Upper lobe of left lung (tissue), 6 donors: ENCODE measurements around the gene MORC1. TPM values are rescaled to one million over a fixed set of nuclear protein-coding genes. Genes with fewer than 3 reads are reported as not detected.

Experiments used
- ATAC-seq, 2 donors: fragments of 200-7000 bp; cut with Tn5 transposase; one replicate each; pipeline ENCODE4 v1.9.1; 2022; ENCODE audit warnings: mild to moderate bottlenecking in 2 of 2, moderate library complexity in 2 of 2; ENCODE audit not compliant: low FRiP score in 2 of 2
- DNase-seq, 2 donors: peaks; one replicate each; pipeline ENCODE4 v3.0.0-alpha.2; 2019 to 2020
- H3K27ac ChIP-seq, 4 donors: fragments of 200-600 bp; sonication (generic); one replicate each; pipeline ENCODE4 v1.5.1; 2016 to 2019
- H3K27me3 ChIP-seq, 4 donors: fragments of 200-600 bp; sonication (generic); one replicate each; pipeline ENCODE4 v1.5.1; 2017 to 2019
- H3K36me3 ChIP-seq, 4 donors: fragments of 200-600 bp; sonication (generic); one replicate each; pipeline ENCODE4 v1.5.1; 2016 to 2019
- H3K4me1 ChIP-seq, 4 donors: fragments of 200-600 bp; sonication (generic); one replicate each; pipeline ENCODE4 v1.5.1; 2018 to 2019
- H3K4me3 ChIP-seq, 4 donors: fragments of 200-600 bp; sonication (generic); one replicate each; pipeline ENCODE4 v1.5.1; 2017 to 2019; ENCODE audit warnings: mild to moderate bottlenecking in 2 of 4, moderate library complexity in 1 of 4
- H3K9me3 ChIP-seq, 4 donors: fragments of 200-600 bp; sonication (generic); one replicate each; pipeline ENCODE4 v1.5.1; 2018 to 2019
- CTCF ChIP-seq, 6 experiments: fragments of 450-650 bp in 4 of 6; fragments of 200-600 bp in 2 of 6; sonication (generic) in 2 of 6; IDR thresholded peaks; one replicate each; pipeline ENCODE4 v1.5.1; 2016 to 2019; ENCODE audit warnings: antibody characterized with exemption in 6 of 6
- EP300 ChIP-seq, 4 donors: sonication (generic); formaldehyde crosslinking; IDR thresholded peaks; one replicate each; pipeline ENCODE4 v1.5.1; 2017; ENCODE audit warnings: antibody characterized with exemption in 4 of 4, control low read depth in 2 of 4
- POLR2A ChIP-seq, 4 donors: fragments of 450-650 bp; IDR thresholded peaks; one replicate each; pipeline ENCODE4 v1.5.1; 2016 to 2017; ENCODE audit warnings: antibody characterized with exemption in 4 of 4, mild to moderate bottlenecking in 2 of 4
- POLR2AphosphoS5 ChIP-seq, 2 donors: sonication (generic); formaldehyde crosslinking; IDR thresholded peaks; one replicate each; pipeline ENCODE4 v1.5.1; 2017; ENCODE audit warnings: antibody characterized with exemption in 2 of 2
- WGBS, 2 donors: methylation state at CpG; one replicate each; pipeline ENCODE4 v1.1.5; 2017 to 2018; 5-methylcytosine and 5-hydroxymethylcytosine counted together
- total RNA-seq, 6 donors: library from RNA; depleted of rRNA in 4 of 6; stranded (reverse); fragments of >200 nt in 4 of 6; gene quantifications; one replicate each; pipeline versions ENCODE4 v1.1.0 to v1.2.1, GENCODE V29; 2016 to 2021
- donor health status: DM: no; HTN: no; CAD: no; lungs with moderate emphysema.
- donor health status: DM: no; HTN: yes; CAD: no; lungs with severe emphysema.

MORC1 gene
- total RNA-seq, 6 donors from 2014 or later, result 0.15 TPM; not detected in 5

DNA sequence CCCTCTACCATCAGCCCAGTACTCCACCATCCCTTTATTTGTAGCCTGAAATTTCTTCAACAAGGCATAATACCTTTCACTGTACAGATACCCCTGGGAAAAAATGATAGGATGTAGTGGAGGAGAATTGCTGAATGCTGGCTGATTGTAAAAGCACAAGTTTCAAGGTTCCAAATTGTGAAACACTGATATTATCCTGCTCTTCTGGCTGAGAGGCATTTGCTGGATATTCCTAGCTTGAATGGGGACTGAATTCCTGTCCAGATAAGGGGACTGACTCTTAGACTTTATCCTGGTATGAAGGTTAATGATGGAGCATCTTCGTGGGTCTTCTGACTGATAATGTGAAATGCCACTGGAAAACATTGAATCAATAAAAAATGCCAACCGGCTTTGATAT lies 9.6 kb upstream of the MORC1 start:
- Histone ChIP-seq H3K36me3 (no peaks in the 10 kb centered on the region), H3K27ac (no peak overlapping the region), H3K4me3 (no peak overlapping the region), H3K27me3 (no peaks in the 10 kb centered on the region), H3K4me1 (no peaks in the 10 kb centered on the region), H3K9me3 (no peaks in the 10 kb centered on the region)
- TF ChIP-seq EP300 (IDR thresholded peaks at IDR 0.05), result no peak
- no peak for TF ChIP-seq POLR2AphosphoS5 (IDR thresholded peaks at IDR 0.05)
- DNase-seq, result no peak
- WGBS, 2 donors, result 91 to 96% methylated on average over 2 of the region's 2 CpGs
- ATAC-seq, result no peak

GRCh38 chr3:109125902-109126301 lies 8.0 kb upstream of the MORC1 start:
- H3K9me3 ChIP-seq, result no peaks in the 10 kb centered on the region
- H3K27ac ChIP-seq, result no peak overlapping the region
- DNase-seq (no peak), ATAC-seq (no peak)
- H3K4me1 ChIP-seq, result no peaks in the 10 kb centered on the region
- no peaks in the 10 kb centered on the region for H3K27me3 ChIP-seq
- TF ChIP-seq CTCF (IDR thresholded peaks at IDR 0.05) (no peak), EP300 (IDR thresholded peaks at IDR 0.05) (no peak), POLR2AphosphoS5 (IDR thresholded peaks at IDR 0.05) (no peak), POLR2A (IDR thresholded peaks at IDR 0.05) (no peak)
- no peaks in the 10 kb centered on the region for H3K36me3 ChIP-seq
- no peak overlapping the region for H3K4me3 ChIP-seq

- no peaks in the 10 kb centered on the region for H3K9me3 ChIP-seq
- no peaks in the 10 kb centered on the region for H3K27me3 ChIP-seq
- no peaks in the 10 kb centered on the region for H3K36me3 ChIP-seq
- H3K4me1 ChIP-seq, result no peaks in the 10 kb centered on the region
- H3K27ac ChIP-seq, result no peak overlapping the region
- ATAC-seq (peak in 1 of 2 donors; percentile 19), DNase-seq (no peak)
- no peak for TF ChIP-seq CTCF (IDR thresholded peaks at IDR 0.05)
- no peak for TF ChIP-seq EP300 (IDR thresholded peaks at IDR 0.05)
- TF ChIP-seq POLR2AphosphoS5 (IDR thresholded peaks at IDR 0.05), result no peak
- no peak for TF ChIP-seq POLR2A (IDR thresholded peaks at IDR 0.05)
- H3K4me3 ChIP-seq, result no peak overlapping the region
These were observed 4.8 kb upstream of the MORC1 start for GRCh38 chr3:109122690-109123089.

GRCh38 chr3:109118584-109118983 lies 650 bp upstream of the MORC1 start:
- Histone ChIP-seq H3K4me1 (no peaks in the 10 kb centered on the region), H3K27ac (no peak overlapping the region), H3K36me3 (no peaks in the 10 kb centered on the region), H3K9me3 (no peaks in the 10 kb centered on the region), H3K27me3 (no peaks in the 10 kb centered on the region), H3K4me3 (no peak overlapping the region)
- TF ChIP-seq POLR2A (IDR thresholded peaks at IDR 0.05) (no peak), EP300 (IDR thresholded peaks at IDR 0.05) (no peak)
- WGBS, 2 donors, result 90 to 92% methylated on average over 7 of the region's 7 CpGs
- DNase-seq (no peak), ATAC-seq (no peak)

GRCh38 chr3:109116031-109116430 lies 1.9 kb downstream of the MORC1 start:
- Histone ChIP-seq H3K9me3 (no peaks in the 10 kb centered on the region), H3K4me3 (no peak overlapping the region), H3K27ac (no peak overlapping the region), H3K4me1 (no peaks in the 10 kb centered on the region), H3K27me3 (no peaks in the 10 kb centered on the region), H3K36me3 (no peaks in the 10 kb centered on the region)
- TF ChIP-seq POLR2AphosphoS5 (IDR thresholded peaks at IDR 0.05) (no peak), CTCF (IDR thresholded peaks at IDR 0.05) (no peak), EP300 (IDR thresholded peaks at IDR 0.05) (no peak), POLR2A (IDR thresholded peaks at IDR 0.05) (no peak)
- no peak for DNase-seq
- no peak for ATAC-seq
- 53 to 75% methylated on average over 2 of the region's 2 CpGs for WGBS, 2 donors

- ATAC-seq (no peak), DNase-seq (no peak)
- Histone ChIP-seq H3K9me3 (no peaks in the 10 kb centered on the region), H3K4me1 (no peaks in the 10 kb centered on the region), H3K27ac (no peak overlapping the region), H3K36me3 (no peaks in the 10 kb centered on the region), H3K27me3 (no peaks in the 10 kb centered on the region), H3K4me3 (no peak overlapping the region)
- 59 to 64% methylated on average over 2 of the region's 2 CpGs for WGBS, 2 donors
- no peak for TF ChIP-seq EP300 (IDR thresholded peaks at IDR 0.05)
- TF ChIP-seq POLR2AphosphoS5 (IDR thresholded peaks at IDR 0.05), result no peak
- no peak for TF ChIP-seq CTCF (IDR thresholded peaks at IDR 0.05)
- TF ChIP-seq POLR2A (IDR thresholded peaks at IDR 0.05), result no peak
These were observed 2.5 kb downstream of the MORC1 start for GRCh38 chr3:109115451-109115850.
